HL-60/S4 (cell line): ENCODE measurements around the gene TTF2.

Experiments
- in situ Hi-C: fragments of 300-500 bp; cut with MboI; formaldehyde crosslinking; loops from 2 replicates; pipeline ENCODE4 v1.14.3; 2022; ENCODE audit warnings: low sequenced_read_pairs

Gene TTF2

DNA sequence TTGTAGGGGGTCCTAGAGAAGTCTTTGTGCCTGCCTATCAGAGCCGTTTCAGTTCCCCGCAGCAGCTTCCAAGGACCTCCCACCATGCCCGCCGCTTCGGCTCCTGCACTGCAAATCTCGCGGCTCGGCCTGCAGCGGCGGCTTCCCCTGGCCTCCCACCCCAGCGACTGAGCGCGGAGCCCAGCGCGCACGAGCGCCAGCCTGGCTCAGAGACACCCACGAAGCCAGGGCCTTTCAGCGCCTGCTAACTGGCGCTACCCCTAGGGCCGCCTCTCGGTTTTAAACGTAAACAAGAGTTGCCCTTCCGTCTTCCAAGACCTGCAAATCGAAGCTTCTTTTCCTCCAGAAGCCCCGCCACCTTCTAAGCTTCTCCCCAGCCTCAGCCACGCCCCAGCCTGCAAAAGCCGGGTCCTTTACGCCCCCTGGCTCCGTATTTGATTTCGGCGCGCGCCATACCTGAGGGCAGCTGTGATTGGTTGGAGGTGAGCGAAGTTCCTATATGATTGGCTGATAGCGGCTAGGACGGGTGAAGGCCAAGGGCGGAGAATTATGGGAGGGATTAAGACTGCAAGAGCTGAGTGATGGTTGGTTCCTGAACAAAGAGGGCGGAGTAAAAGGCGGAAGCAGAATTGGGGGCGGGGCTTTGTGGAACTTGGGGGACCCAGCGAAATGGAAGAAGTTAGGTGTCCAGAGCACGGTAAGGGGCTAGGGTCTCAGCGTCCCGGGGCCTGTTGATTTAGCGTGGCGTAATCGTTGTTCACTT lies at the start of gene TTF2:
Gene TTF2 (plus strand): TSS at position 649 of the 763 bp plus-strand sequence. CDS start 21 bp downstream, at position 670.
- in situ Hi-C loops, result loop anchor here (10.0 kb wide), 2 partner anchors 235 to 325 kb away; no protein-coding TSS in a partner anchor

DNA sequence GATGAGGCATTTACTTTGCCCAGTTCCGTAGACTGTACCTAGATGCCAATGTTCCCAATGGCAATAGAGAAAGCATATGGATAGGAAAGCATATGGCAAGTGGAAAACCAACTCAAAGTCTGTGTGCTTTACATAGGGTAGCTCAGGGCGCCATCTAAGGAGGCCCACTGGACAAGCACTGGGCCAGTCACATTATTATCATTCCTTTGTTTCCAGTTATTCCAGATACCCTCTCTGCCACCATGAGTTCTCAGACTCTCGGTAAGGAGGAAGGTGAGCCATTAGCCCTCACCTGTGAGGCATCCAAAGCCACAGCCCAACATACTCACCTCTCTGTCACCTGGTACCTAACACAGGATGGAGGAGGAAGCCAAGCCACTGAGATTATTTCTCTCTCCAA lies 48.8 kb upstream of the TTF2 start:
- in situ Hi-C loops, result no loop called here

DNA sequence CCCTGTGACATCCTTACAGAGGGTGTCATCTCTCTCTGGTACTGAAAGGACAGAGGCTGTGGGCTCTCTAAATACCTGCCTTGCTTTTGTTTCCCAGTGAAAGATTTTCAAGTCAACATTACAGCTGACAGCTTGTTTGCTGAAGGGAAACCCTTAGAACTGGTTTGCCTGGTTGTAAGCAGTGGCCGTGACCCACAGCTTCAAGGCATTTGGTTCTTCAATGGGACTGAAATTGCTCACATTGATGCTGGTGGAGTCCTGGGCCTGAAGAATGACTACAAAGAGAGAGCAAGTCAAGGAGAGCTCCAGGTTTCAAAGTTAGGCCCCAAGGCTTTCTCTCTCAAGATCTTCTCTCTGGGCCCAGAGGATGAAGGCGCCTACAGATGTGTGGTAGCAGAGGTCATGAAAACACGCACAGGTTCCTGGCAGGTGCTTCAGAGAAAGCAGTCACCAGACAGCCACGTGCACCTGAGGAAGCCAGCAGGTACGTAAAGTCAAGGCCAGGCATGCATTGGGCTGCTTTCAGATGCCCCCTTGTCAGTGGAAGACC lies 46.7 kb upstream of the TTF2 start:
- in situ Hi-C loops, result no loop called here

DNA sequence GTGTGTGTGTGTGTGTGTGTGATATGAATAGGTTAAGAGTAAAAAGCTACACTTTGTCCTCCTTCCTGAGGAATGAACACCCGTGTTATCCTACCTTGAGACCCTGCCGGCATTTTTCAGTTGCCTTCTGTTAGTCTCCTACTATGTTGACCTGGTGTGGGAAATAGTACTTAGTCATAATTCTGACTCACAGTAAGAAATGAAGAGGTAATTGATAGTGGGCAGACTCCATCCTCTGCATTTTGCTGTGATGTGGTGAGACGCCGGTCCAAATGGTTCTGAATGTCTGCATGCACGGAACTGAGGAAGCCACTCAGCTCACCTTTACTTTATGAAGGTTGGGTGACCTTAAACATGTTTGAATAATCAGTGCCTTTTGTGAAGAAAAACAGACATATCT lies 45.9 kb upstream of the TTF2 start:
- in situ Hi-C loops, result no loop called here

DNA sequence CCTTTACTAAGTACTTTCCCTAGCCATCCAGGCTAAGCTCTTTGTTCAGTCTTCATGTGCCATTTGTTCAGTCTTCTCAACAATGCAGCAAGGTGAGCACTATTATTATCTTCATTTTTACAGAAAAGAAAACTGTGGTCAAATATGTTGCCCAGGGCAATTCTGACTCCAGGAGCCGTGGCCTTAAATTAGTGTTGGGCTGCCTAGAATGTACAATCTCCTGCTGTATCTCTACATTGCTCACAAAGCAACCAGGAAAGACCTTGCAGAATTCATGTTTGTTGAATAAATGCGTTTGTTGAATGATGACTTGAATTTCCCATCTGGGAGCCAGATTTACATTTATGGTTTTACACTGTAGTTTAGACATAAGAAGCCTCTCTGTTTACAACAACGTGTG lies 44.4 kb upstream of the TTF2 start:
- in situ Hi-C loops, result no loop called here

DNA sequence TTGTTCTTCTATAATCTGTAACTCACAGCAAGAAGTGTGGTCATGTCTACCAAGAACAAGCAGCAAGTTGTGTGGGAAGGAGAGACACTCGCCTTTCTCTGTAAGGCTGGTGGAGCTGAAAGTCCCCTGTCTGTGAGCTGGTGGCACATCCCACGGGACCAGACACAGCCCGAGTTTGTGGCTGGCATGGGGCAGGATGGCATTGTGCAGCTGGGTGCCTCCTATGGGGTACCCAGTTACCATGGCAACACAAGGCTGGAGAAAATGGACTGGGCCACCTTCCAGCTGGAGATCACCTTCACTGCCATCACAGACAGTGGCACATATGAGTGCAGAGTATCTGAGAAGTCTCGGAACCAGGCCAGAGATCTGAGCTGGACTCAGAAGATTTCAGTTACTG lies 43.1 kb upstream of the TTF2 start:
- in situ Hi-C loops, result no loop called here

DNA sequence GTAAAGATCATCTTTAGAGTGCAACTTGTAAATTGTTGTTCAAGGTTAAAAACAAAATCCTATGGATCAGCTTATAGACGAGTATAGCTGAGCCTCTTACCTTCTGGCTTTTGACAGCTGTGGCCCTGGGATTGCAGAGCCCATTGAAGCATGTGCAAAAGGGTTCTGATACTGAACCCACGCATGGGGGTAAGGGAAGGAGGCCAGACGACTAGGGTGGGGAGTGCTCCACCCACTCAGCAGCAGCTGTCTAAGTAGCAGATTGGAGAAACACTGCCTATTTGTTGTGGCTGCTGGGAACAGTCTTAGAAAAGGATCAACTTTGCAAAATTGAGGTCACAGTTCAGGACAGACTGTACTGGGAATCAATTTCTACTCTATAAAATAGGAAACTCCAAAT lies 42.5 kb upstream of the TTF2 start:
- in situ Hi-C loops, result no loop called here

DNA sequence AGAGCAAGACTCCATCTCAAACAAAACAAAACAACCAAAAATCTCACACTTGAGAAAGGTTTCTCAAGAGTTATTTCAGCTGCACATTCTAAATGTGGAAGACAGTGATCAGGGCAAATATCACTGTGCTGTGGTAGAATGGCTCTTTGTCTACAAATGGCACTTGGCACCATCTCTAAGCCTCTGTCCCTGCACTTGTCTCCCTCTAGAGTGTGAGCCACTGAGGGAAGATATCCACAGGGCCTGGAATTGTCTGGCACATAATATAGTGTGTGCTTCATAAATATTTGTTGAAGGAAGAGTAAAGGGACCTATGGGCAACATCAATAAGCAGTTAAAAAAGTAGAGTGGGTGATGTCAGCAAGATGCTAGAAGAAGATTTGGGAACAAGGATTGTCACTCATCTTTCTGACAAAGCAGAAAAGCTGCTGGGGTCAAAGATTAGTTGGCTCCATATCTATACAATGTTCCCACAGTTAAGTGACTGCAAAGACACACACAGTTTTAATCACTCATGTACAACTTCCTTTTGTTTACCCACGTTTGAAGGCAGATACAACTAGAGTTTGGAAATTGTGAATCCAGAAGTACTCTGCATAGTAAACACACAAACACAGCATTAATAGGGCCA lies 39.5 kb upstream of the TTF2 start:
- in situ Hi-C loops, result no loop called here

DNA sequence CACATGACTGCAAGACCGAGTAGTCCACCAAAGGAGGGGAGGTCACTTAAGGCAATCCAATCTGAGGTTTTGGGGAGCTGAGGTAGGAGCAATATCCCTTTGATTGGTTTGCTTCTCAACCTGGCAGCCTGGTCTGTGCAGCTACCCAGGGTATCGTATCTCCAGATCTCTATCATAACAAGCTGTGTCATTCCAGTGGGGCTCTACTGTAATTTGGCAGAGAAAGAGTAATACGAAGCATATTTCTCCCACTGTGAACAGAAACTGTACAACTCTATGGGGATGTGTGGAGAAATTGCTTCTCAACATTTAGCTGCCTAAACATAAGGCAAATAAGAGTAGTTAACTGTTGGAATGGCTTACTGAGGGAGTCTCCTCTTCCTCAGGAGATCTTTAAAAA lies 38.0 kb upstream of the TTF2 start:
- in situ Hi-C loops, result no loop called here

DNA sequence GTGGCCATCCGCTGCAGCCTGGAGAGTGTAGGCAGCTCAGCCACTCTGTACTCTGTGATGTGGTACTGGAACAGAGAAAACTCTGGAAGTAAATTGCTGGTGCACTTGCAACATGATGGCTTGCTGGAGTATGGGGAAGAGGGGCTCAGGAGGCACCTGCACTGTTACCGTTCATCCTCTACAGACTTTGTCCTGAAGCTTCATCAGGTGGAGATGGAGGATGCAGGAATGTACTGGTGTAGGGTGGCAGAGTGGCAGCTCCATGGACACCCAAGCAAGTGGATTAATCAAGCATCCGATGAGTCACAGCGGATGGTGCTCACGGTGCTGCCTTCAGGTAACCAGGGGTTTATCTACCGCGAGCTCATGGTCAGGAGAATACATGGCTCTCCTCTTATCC lies 34.6 kb upstream of the TTF2 start:
- in situ Hi-C loops, result no loop called here

DNA sequence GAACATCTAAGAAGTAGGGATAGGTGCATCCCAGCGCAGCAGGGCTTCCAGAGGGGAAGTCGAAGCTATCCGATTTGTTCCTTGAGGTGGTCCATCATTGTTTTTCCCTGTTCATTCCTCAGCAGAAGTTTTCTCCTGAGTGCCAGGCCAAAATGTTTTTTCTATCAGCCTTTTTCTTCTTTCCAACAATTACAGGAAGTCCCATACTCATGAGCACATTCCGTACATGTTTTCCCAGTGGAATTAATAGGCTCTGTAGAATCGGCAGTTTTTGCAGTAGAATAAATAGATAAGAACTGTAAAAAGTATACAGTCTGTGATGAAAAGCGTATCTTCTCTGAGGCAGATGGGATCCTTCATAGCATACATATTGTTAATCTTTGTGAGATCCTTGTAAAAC lies 33.8 kb upstream of the TTF2 start:
- in situ Hi-C loops, result no loop called here

DNA sequence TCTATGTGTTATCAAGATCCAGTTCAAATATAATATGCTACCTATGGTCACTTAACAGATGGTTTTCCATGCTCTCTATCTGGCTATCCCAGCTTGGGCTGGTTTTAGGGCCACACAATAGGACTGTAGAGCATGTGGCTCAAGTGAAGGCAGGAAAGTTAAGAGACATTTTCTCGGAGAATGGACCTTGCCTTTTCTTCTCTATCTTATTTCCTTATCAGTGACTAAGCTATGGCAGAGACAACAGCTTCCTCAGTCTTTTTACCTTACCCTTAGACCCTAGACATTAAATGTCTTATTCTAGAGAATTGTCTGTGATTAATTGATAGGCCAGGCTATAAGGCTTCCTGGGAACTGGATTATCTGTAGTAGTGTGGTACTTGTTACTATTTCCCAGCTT lies 30.4 kb upstream of the TTF2 start:
- in situ Hi-C loops, result no loop called here

DNA sequence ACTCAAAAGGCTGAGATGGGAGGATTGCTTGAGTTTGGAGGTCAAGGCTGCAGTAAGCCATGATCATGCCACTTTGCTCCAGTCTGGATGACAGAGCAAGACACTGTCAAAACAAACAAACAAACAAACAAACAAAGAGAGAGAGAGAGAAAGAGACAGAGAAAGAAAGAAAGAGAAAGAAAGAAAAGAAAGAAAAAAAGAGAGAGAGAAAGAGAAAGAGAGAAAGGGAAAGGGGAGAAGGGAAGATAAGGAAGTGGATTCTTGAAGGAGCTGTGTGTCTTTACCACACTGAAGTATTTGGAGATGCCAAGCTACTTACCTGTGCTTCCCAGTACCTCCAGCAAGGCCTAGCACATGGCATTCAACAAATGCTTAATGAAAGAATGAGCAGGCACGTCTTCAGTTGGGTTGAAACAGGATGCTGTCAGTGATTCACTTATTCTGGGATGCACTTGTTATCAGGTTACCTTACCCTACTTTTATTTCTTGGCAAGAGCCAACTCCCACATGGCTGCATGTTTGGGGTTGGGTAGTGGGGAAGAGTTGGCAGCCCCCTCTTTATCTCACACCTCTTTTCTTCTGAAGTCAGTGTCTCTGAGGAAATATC lies 29.8 kb upstream of the TTF2 start:
- in situ Hi-C loops, result no loop called here

DNA sequence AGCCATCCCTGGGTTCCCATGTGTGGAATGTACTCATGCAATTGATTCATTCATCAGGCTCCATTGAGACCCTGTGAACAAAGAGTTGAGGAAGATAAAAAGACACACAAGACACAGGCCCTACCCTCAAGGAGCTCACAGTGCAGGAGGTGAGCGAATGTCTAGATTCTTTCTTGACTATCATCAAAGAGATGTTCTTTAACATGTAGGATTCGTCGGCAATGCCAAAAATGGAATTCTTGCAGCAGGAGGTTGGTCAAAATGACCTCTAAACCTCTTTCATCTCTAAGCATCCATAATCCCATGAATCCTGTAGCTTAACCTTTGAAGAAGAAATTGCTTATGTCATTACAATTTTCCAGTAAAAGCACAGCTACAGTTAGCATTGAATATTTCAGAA lies 27.9 kb upstream of the TTF2 start:
- in situ Hi-C loops, result no loop called here

DNA sequence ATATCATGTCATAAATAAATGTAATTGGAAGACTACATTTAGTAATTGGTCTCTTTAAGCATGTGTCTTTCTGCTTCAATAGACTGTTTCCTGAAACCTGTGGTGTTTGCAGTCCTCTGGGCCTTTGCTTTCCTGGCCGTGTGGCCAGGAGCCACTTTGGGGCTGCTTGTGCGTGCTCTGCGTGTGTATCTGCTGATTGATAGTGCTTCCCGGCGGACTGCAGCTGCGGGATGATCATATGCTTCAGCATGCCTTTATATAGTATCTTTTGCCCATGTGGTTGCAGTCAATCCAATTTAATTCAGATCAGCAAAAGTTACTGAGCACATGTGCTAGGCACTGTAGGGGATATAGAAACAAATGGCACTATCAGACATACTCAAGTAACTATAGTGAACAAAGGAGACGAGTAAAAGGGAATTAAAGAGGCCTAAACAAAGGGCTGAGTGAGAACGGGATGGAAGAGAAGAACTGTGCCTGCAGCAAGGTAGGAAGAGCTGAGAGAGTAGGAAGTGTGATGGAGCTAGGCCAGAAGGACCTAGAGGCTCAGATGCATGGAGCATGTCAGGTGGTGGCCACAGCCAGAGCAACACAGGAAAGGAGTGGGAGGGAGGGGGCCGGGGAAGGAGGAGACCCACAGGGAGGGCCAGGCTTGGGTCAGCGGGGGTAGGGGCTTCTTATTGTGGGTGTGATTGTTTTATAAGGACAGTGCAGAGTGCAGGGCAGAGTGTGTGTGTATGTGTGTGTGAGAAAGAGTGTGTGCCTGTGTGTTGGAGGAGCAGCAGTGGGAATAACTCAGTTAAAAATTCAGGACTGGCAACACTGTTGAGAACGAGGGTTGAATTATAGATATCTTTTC lies 27.2 kb upstream of the TTF2 start:
- in situ Hi-C loops, result no loop called here

DNA sequence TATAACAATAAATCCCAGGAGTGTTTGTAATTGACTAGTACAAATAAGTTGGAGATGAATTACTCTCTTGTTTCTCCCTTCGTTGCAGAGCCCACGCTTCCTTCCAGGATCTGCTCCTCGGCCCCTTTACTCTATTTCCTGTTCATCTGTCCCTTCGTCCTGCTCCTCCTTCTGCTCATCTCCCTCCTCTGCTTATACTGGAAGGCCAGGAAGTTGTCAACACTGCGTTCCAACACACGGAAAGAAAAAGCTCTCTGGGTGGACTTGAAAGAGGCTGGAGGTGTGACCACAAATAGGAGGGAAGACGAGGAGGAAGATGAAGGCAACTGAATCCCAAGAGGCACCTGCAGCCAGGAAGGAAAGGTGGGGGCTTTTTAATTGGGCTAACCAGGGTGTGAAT lies 26.4 kb upstream of the TTF2 start:
- in situ Hi-C loops, result no loop called here

DNA sequence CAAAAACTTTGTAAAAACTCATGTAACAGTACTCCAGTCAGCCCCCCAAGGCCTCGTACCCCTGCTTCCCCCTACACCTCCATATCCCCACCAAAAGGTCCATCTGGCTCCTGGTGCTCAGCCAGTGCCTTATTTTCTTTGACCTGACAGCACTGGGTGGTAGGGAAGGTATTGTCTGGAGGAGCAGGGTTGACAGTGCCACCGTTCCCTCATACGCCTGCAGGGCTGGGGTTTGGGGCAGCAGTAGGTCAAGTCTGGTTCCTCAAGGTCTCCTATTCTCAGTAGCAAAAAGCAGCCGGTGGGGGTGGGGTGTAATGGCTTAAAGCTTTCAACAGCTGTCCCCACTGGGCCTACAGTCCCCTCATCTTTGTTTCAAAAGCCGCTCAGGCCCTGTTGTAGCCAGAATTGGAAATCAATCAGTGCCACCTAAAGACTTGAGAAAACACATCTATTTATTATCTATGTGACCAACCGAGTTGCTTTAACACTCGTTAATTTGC lies 25.3 kb upstream of the TTF2 start:
- in situ Hi-C loops, result no loop called here

DNA sequence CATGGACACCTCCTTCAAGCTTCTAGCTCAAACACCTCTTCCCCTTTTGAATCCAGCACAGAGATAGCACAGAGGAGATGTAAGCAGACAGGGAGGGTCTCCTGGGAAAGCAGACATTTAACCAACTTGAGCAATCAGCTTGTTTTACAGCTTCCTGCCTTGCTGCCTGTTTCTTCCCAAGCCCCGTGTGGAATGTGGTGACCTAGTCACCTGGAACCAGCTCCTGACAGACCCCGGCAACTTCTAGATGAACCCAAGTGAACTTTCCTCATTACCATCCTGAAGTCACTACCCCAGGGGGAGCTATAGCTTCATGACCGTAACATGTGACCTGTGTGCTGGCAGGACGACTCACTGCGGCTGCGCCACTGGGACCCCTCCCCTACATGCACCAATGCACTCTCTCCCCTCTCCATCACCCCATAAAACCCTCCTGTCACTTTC lies 24.1 kb upstream of the TTF2 start:
- in situ Hi-C loops, result no loop called here

DNA sequence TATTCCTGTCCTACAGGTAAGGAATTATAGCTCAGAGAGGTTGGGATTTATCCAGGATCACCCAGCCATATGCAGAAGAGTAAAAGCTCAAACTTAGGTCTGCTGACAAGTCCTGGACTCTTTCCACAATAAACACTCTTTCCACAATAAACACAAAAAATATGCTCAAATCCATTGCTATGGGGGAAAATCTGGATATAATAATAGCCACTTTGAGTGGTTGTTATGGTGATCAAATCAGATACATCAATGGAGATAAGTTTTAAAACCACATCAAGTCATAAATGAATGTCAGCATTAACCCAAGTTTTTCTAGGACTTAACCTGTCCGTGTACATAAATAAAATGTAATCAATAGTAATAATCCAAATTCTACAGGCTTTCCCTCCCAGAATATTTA lies 22.3 kb upstream of the TTF2 start:
- in situ Hi-C loops, result no loop called here

DNA sequence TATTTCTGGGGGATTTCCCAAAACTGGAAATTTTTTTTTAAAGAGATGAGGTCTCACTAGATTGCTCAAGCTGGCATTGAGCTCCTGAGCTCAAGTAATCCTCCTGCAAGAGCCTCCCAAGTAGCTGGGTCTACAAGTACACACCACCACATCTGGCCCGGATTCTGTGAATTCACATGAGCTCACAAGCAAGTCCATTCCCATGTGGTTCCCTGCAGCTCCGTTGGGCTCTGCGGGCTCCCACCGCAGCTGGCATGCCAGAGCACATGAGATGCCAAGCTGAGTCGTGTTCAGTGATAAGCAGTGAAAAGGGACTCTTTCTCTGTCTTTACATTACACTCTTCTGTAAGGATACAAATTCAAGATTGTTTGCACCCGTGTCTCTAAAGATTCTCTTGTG lies 21.9 kb upstream of the TTF2 start:
- in situ Hi-C loops, result no loop called here

DNA sequence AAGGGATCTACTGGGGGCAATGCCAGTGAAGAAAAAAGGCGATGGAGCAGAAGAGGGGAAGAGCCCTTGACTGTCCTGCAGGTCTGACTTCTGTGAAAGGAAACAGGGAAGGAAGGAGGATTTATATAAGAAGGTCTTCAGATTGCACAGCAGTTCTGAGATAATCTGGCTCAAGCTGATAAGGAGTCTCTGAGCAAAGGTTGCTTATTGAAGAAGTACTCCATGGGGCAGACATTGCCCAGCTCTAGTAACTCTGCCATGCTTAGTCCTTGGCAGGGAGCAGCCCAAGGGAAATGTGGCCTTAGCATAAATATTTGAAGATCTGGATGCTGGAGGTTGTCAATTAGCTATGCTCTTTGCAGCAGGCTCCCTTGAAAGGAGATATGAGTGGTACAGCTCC lies 15.9 kb upstream of the TTF2 start:
- in situ Hi-C loops, result no loop called here
